HEK293 (cell line): ENCODE results near the gene GBP1.

Experiments used
- CTCF ChIP-seq: fragments of 450-650 bp; formaldehyde crosslinking; IDR thresholded peaks from 2 replicates; pipeline ENCODE4 v1.5.1; 2016; ENCODE audit warnings: missing biosample characterization, missing genetic modification characterization
- KLF7 ChIP-seq: fragments of 450-650 bp; formaldehyde crosslinking; IDR thresholded peaks from 2 replicates; pipeline ENCODE4 v1.5.1; 2016; ENCODE audit warnings: missing biosample characterization, missing genetic modification characterization, borderline replicate concordance
- REPIN1 ChIP-seq: fragments of 450-650 bp; formaldehyde crosslinking; IDR thresholded peaks from 2 replicates; pipeline ENCODE4 v1.5.1; 2017; ENCODE audit warnings: missing biosample characterization, missing genetic modification characterization, low read depth
- REST ChIP-seq: fragments of 450-650 bp; formaldehyde crosslinking; IDR thresholded peaks from 2 replicates; pipeline ENCODE4 v1.5.1; 2016; ENCODE audit warnings: missing biosample characterization, missing genetic modification characterization
- YY1 ChIP-seq: fragments of 450-650 bp; formaldehyde crosslinking; IDR thresholded peaks from 2 replicates; pipeline ENCODE4 v1.5.1; 2018; ENCODE audit warnings: missing biosample characterization, missing genetic modification characterization
- ZBTB8A ChIP-seq: fragments of 450-650 bp; formaldehyde crosslinking; IDR thresholded peaks from 2 replicates; pipeline ENCODE4 v1.5.1; 2016; ENCODE audit warnings: missing biosample characterization, missing genetic modification characterization
- ZNF132 ChIP-seq: fragments of 450-650 bp; formaldehyde crosslinking; IDR thresholded peaks from 2 replicates; pipeline ENCODE4 v1.5.1; 2017; ENCODE audit warnings: missing biosample characterization, missing genetic modification characterization, borderline replicate concordance
- ZNF404 ChIP-seq: fragments of 450-650 bp; formaldehyde crosslinking; IDR thresholded peaks from 2 replicates; pipeline ENCODE4 v1.5.1; 2017; ENCODE audit warnings: missing biosample characterization, missing genetic modification characterization
- ZNF544 ChIP-seq: fragments of 450-650 bp; formaldehyde crosslinking; IDR thresholded peaks from 2 replicates; pipeline ENCODE4 v1.5.0; 2017; ENCODE audit warnings: missing biosample characterization, missing genetic modification characterization
- ZNF776 ChIP-seq: fragments of 450-650 bp; formaldehyde crosslinking; IDR thresholded peaks from 2 replicates; pipeline ENCODE4 v1.5.0; 2017; ENCODE audit warnings: missing biosample characterization, missing genetic modification characterization, borderline replicate concordance
- TF ChIP-seq, protein P1 (sequence below): fragments of 450-650 bp; formaldehyde crosslinking; conservative IDR thresholded peaks from 2 replicates; pipeline ENCODE4 v1.5.1; 2016; ENCODE audit warnings: low read depth, missing biosample characterization, missing genetic modification characterization

DNA sequence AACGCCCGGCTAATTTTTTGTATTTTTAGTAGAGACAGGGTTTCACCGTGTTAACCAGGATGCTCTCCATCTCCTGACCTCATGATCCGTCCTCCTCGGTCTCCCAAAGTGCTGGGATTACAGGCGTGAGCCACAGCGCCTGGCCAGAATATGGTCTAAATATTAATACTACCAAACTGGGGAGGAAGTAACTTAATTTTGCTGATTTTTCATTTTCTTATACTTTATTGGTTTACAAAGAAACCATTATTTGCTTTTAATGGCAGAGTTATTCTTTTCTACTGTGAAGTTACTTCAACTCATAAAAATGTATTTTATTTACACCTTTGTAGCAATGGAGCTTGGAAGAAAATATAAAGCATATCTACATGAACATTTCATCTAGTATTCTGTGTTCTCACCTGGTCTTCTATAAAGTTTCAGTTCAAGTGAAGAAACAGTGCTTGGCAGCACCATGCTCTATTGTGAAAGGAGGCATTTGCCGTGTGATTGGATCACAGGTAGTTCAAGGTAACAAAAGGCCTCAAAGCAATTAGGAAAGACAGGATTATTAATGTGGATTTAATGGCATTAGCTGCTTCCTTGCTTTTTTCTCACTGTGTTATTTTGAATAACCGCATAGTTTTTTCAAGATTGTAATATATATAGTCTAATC lies 13.6 kb downstream of the GBP1 start:
- TF ChIP-seq KLF7 (tag by site-specific recombination): no peak
- no peak for TF ChIP-seq REPIN1 (tag by site-specific recombination)
- no peak for TF ChIP-seq REST (tag by site-specific recombination)
- no peak for TF ChIP-seq CTCF (tag by site-specific recombination)
- no peak for TF ChIP-seq ZNF776 (tag by site-specific recombination)
- TF ChIP-seq ZNF404 (tag by site-specific recombination): no peak
- no peak for TF ChIP-seq YY1 (tag by site-specific recombination)
- TF ChIP-seq, protein P1, sequence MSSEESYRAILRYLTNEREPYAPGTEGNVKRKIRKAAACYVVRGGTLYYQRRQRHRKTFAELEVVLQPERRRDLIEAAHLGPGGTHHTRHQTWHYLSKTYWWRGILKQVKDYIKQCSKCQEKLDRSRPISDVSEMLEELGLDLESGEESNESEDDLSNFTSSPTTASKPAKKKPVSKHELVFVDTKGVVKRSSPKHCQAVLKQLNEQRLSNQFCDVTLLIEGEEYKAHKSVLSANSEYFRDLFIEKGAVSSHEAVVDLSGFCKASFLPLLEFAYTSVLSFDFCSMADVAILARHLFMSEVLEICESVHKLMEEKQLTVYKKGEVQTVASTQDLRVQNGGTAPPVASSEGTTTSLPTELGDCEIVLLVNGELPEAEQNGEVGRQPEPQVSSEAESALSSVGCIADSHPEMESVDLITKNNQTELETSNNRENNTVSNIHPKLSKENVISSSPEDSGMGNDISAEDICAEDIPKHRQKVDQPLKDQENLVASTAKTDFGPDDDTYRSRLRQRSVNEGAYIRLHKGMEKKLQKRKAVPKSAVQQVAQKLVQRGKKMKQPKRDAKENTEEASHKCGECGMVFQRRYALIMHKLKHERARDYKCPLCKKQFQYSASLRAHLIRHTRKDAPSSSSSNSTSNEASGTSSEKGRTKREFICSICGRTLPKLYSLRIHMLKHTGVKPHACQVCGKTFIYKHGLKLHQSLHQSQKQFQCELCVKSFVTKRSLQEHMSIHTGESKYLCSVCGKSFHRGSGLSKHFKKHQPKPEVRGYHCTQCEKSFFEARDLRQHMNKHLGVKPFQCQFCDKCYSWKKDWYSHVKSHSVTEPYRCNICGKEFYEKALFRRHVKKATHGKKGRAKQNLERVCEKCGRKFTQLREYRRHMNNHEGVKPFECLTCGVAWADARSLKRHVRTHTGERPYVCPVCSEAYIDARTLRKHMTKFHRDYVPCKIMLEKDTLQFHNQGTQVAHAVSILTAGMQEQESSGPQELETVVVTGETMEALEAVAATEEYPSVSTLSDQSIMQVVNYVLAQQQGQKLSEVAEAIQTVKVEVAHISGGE: no peak
- no peak for TF ChIP-seq ZNF132 (tag by site-specific recombination)
- TF ChIP-seq ZBTB8A (tag by site-specific recombination): no peak
- no peak for TF ChIP-seq ZNF544 (tag by site-specific recombination)
